GM18498 (cell line): ENCODE results near the gene REV3L.
A peak's percentile ranks its signal among the peaks of the same experiment; 100 is the strongest.
"Not testable (repeated sequence)": the region's sequence is repeated elsewhere in the genome, so short reads cannot be mapped to it uniquely, and the experiment has no call there.

ENCODE experiments used
- ATAC-seq: cut with Tn5 transposase; IDR thresholded peaks from one replicate; pipeline ENCODE4 v1.9.1; 2021; ENCODE audit warnings: mild to moderate bottlenecking, moderate library complexity; ENCODE audit not compliant: unreplicated experiment

Gene REV3L

DNA sequence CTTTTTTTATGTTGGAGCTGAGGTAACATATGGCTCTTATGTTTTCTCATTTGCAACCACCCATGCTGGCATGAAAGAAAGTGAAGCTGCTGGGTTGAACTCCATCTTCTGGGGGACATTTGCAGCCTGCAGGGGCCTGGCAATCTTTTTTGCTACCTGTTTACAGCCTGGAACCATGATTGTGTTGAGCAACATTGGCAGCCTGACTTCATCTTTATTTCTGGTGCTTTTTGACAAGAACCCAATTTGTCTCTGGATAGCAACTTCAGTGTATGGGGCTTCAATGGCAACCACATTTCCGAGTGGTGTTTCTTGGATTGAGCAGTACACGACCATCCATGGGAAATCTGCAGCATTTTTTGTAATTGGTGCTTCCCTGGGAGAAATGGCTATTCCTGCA, 216.7 kb downstream of the REV3L start:
- ATAC-seq, result no peak

DNA sequence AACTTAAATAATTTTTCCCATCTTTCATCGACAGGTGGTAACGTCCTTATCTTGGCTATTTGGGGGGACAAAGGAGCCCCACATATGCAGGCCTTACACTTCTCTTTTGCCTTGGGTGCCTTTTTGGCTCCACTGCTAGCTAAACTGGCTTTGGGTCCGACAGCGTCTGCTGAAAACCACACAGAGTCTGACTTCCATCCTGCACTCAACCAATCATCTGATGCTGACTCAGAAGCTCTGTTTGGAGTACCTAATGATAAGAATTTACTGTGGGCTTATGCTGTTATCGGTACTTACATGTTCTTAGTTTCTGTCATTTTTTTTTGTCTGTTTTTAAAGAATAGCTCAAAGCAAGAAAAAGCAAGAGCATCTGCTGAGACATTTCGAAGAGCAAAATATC, 217.2 kb downstream of the REV3L start:
- ATAC-seq, result no peak

DNA sequence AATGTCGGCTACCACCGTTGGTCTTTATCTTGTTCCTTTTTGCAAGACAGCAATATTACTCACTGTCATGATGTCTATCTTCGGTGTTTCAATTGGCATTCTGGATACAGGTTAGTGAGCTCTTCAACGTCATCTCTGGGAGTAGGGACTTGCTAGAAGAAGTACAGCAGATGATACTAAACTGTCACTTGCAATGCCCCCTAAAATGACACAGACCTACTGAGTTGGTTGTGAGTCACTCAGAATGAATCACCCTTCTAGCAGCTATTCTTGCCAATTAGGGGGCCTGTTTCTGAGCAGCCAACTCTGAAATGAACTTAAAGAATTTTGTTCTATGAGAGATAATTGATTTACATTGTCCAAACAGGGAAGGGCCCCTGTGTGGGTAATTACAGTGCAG, 219.2 kb downstream of the REV3L start:
- no peak for ATAC-seq

DNA sequence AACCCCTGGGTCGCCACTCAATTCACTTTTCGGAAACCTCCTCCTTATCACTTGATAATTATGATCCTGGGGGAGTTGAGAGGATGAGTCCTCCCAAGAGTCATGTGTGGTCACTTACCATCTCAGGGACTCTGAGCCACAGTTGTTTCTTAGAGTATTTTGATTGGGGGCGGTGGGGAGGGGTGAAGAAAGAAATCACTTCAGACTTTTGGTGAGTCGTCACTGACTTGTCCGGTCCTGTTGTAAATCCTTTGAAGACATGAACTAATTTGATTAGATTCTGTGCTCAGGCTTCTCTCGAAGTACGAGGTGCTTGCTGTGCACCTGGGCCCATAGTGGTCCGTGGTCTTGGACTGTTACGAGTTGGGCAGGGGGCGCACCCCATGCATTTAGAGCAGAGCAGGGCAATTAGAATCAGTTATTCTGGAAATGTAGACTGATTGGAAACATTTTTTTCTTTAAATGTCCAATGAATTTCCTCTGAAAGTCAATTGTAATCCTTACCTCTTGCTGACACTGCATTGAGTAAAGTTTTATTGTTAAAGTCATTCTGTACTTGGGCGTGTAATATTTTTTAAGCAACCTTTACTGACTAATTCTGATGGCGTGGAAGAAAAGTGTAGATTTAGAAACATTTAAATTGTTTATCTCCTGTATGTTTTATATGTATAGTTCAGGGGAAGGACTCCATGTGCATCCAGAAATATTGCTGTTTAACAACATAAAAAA, 222.3 kb downstream of the REV3L start:
- no peak for ATAC-seq

DNA sequence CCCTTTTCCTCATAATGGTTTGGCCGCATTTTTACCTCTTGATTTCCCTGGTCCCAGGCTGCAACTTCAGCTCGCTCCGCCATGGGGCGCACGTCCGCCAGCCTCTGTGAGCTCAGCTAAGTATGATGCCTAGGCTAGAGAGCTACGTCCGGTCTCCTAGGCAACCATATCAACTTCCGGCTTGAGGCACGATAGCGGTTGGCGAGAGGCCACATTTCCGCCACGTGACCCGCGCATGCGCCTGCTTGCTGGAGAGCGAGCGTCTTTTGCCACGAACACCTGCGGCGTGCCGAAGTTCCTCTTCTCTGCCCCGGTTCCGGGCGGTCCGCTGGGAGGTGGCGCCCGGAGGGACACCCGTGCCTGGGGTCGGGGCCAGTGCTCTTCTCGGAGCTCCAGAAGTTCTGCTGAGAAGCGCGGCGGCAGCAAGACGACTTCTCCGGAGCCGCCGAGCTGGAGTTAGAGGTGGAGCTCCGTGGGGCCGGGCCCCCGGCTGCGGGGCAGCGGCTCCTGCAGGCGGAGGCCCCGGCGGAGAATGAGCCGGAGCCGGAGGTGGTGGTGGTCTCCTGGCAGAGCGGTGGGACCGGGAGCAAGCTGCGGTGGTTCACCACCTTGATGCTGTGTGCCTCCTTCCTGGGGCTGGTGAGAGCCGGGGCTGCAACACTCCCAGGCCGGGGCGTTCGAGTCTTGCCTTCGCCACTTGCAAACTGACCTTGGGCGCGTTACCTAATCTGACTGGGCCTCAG, 223.8 kb downstream of the REV3L start:
- peak; percentile 97 for ATAC-seq

DNA sequence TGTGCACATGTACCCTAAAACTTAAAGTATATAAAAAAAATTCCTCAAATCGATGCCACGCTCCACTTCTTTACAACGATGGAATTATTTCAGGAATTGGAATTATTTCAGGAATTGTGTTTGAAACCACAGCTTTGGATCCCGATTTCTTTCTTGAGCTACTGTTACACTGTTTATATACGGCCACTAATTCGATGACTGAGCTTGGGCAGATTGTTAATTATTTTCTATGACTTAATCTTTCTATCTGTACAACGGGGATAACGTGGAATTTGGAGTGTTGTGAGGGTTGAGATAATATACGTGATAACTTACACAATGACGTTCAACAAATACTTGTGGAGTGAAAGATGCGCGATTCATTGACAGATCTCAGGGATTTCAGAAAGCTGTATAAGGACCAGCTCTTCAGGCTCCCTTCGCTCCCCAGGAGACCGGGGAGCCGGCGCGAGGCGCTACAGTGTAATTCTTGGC, 224.4 kb downstream of the REV3L start:
- no peak for ATAC-seq

DNA sequence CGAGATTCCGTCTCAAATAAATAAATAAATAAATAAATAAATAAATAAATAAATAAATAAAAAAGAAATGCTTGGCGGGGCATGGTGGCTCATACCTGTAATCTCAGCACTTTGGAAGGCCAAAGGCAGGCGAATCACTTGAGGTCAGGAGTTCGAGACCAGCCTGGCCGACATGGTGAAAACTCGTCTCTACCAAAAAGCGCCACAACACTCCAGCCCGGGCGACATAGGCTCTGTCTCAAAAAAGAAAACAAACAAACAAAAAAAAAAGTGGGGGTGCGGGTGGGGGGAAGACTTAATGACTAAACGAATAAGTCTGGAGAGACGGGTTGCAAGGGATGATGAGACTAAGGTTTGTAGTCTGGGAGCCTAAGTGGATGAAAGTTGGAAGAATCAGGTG, 225.0 kb downstream of the REV3L start:
- ATAC-seq, result no peak

DNA sequence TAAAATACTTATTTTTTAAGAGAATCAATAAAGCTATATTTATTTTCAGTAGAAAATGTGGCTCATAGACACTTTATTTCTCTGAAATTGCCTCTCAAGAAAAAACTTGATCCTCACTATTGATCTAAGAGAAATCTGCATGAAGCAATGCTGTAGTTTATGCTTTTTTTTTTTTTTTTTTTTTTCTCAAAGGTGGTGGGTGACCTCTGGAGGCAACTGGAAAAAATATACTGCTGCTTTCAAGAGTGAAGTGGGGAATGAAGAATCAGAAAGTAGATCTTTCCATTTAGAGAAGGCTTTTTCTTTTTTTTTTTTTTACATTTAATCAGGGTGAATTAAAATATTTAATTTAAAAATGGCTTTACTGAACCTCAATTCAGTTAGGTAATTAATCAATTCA, 226.4 kb downstream of the REV3L start:
- no peak for ATAC-seq

DNA sequence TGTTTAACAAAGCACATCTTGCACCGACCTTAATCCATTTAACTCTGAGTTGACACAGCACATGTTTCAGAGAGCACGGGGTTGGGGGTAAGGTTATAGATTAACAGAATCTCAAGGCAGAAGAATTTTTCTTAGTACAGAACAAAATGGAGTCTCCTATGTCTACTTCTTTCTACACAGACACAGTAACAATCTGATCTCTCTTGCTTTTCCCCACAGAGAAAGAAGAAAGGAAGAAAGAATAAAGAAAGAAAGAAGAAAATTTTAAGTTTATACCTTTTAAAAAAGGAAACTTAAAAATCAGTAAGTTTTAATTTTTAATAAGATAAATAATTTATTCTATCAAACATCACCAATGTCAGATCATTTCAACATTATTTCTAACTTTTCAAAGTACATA, 227.2 kb downstream of the REV3L start:
- ATAC-seq, result not testable (repeated sequence)

DNA sequence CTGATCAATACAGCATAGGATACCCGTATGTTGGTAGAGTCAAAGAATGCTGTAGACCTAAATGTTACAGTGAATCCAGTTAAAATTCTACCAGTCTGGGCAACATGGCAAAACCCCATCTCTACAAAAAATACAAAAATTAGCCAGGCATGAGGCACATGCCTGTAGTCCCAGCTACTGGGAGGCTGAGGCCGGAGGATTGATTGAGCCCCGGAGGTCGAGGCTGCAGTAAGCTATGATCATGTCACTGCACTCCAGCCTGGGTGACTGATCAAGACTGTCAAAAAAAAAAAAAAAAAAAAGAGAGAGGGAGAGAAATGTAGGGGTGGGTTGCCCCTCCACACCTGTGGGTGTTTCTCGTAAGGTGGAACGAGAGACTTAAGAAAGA, 228.2 kb downstream of the REV3L start:
- ATAC-seq, result no peak

DNA sequence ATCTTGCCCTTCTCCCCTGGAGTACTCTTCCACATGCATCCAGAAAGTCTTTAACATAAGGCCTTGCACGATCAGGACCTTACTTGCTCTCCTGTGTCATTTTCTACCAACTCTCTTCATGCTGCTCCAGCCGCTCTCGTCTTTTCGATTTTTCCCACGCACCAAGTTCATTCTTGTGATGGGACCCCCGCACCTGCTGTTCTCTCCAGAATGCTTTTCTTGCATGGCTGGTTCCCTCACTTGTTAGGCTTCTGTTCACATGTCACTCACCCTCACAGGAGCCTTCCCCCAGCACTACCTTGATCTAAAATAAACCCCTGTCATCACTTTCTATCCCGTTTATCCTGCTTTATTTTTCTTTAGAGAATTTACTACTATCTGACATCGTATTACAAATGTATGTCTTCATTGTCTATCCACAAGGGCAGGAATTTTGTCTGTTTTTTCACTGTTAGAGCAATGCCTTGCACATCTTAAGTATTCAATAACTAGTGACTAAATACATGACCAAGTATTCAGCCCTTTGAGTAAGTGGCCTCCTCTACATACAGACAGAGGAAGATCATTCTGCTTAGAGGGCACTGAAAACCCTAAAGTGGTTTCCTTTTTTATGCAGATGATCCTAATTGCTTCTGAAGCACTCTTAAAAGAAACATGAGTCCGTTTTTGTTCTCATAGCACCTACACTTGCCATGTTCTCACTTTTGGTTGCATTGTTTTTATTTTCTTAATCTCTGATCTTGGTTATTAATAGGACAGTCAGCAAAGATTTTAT, 228.8 kb downstream of the REV3L start:
- ATAC-seq, result no peak

DNA sequence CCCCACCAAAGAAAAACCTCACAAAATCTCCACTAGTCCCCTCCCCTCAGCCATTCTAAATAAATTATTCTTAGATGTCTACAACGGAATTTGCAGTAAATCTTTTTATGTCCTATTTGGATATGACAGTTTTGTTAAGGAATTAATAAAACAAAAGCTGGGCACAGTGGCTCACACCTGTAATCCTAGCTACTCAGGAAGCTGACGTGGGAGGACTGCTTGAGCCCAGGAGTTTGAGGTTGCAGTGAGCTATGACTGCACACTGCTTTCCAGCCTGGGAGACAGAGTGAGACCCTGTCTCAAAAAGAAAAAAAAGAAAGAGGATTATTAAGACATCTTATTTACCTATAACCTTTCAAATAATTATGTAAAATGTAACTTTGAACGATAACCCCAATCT, 230.3 kb downstream of the REV3L start:
- ATAC-seq, result no peak

DNA sequence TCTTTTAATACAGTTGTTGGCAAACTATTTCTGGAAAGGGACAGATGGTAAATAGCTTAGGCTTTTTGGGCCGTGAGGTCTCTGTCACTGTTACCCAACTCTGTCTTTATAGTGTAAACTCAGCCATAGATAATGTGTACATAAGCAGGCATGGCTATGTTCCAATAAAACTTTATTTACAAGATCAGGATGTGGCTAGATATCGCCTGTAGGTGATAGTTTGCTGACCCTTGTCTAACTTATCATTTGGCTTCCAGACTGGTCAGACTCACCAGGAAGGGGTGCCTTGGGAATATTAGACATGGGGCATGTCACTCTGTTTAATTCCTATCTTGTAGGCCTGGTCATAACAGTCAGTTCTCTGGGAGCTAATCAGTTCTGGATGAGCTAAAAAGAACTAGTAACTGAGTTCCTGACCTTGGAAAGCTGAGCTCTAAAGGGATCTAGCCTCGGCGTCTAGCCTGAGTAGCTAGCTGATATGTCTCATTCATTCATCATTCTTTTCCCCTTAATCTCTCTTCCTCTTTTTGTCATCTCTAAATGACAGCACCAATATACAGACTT, 232.1 kb downstream of the REV3L start:
- no peak for ATAC-seq
